Epidermal melanocyte (primary cell): Measurements from ENCODE around the gene MLLT3.
A peak's percentile ranks its signal among the peaks of the same experiment; 100 is the strongest.

Experiments
- DNase-seq: peaks from one replicate; pipeline ENCODE4 v3.0.0; 2011; ENCODE audit warnings: low spot score; ENCODE audit not compliant: insufficient read length

The MLLT3 gene

DNA sequence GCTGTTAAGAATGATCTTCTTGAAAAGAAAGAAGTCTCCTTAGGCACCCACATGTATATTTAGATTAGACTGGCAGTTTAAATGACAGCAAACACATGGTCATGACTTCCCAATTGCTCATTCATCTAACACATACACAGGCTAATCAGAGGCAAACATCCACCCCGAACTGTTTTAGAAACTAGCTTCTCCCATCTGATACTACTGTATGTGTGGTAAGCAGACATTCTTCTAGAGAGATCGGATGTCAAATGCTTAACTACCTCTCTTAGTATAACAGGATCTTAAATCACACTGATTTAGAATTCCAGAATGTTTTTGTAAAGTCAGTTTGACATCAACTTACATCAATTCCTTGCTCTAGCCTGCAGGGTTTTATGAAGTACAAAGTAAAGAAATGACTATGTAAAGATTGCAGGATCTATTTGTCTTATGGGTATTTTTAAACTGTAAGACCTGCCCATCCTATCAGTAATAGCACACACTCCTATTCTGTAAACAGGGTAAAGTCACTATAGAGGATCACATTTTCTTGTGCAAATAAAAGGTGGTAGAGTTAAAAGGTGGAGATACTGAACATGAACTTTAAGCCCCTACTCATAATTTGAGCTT lies 239.7 kb downstream of the MLLT3 start:
- DNase-seq, result no peak

DNA sequence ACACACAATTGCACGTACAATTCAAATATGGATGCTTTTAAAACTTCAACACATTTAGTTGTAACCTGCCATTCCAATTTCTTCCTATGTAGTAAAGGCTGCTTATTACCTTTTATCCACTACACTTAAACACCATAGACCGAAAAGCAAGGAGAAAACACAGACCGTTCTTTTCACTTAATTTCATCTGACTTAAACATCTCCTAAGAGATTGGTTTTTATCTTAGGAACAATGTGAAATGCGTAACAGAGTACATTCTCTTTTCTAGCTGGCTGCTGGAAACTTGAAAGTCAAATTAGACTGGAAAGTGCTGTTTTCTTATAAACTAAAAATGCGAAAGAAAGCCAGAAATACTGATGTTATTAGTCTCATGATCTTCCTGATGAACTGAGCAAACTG lies 241.8 kb downstream of the MLLT3 start:
- DNase-seq, result no peak

DNA sequence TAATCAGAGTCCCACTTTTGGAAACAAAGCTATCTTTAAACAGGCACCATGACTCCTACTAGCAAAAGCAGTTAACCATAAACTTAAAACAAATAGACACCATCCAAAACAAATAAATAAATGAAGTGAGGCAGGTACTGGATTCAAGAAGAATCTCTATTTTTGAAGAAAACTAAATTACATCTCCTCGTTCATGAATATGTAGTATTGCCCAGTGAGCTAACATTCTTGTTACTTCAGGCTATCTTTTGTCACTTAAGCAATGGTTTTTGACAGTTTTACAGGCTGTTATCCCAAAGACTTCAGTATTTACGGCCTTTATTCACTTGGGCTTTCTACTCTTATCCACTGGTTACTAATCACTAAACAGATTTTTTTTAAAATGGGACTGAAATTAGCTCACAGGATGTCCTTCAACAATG lies 242.5 kb downstream of the MLLT3 start:
- DNase-seq, result no peak

DNA sequence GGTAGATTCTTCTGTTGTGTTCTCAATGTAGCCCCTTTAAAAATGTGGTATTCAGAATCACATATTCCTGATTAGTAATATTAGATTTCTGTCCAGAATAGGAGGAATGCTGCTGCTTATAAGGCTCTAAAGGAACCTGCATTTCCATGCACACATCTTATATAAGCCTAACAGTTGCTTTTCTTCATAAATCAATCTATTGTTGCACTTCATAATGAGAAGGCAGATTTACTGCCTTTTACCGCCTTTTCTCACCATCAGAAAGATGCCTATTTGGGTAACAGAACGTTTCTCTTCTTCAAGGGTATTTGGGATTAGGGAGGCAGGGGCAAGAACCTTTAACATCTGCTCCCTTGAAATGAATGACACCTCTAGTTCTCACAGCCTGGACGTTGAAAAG lies 243.4 kb downstream of the MLLT3 start:
- no peak for DNase-seq

DNA sequence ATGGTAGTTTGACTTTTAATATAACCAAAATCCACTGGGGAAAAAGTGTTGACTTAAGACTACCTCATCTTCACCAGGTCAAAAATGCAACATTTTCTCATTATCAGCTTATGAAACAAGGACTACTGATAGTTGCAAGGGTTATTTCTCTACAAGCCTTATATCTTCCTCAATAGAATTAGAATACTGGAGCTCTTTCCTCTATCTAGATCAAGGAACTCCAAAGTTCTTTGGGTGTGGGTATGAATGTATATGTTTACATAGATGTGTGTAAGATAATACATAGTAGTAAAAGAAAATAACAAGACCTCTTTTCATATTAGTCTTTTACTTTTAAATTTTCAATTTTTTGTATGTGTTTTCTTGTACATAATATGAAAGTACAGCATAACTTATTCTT lies 244.5 kb downstream of the MLLT3 start:
- no peak for DNase-seq

DNA sequence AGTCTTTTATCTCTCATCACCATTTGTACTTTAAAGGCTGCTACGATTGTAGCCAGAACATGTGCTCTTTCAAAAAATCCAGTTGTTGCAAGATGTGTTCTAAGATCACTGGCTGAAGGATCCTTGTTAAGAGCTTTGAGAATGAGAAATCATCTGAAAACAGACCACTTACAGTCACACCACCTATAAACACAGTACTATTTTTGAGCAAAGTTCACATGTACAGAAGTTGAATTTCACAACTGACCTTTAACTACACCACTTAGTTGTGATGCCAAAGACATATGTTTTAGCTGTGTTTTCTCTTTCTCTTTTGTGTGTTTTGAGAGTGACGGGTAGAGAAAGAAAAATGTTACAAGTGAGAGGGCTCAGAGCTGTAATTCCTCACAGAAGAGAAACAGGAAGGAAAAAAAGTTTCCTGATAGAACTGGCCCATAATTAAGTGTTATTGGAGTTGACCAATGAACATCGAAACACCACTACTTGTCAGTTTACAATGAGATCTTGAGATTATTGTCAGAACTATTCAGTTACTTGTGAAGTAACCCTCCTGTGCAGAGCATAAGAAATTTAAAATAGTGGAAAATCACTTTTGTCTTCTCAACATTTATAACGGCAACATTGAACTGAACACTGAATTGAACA lies 245.4 kb downstream of the MLLT3 start:
- no peak for DNase-seq

DNA sequence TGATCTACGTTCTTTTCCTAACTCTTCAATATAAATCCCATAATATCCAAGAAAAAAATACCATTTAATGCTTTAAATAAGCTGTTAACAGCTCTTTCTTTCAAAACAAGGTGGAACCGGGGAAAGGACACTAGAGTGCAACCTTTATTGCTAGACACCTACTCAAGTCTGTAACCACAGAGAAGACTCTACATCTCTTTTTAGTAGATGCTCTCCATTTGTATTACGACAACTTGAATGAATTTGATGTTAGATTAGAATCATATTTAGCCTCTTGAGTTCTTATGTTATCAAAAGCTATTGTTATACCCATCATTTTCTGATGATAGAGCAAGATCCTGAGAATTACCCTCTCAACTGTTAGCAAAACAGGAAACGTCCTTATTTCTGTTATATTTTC lies 246.3 kb downstream of the MLLT3 start:
- DNase-seq, result no peak

DNA sequence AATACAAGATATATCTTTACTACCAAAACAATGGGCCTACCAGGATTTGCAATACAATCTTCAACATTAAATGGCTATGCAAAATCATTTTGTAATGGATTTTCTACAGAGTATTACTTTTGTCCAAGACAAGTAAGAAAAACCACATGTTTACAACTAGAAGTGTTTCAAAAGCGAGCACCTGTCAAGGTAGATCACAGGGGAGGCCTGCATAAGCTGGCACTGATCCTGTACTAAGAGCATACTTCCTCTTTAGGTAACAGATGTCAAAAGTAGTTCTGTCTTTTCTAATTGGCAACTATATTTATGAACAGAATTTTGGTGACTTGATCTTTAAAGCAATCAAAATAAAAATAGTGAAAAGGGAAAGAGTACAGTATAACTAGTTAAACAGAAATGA lies 249.0 kb downstream of the MLLT3 start:
- DNase-seq, result no peak

DNA sequence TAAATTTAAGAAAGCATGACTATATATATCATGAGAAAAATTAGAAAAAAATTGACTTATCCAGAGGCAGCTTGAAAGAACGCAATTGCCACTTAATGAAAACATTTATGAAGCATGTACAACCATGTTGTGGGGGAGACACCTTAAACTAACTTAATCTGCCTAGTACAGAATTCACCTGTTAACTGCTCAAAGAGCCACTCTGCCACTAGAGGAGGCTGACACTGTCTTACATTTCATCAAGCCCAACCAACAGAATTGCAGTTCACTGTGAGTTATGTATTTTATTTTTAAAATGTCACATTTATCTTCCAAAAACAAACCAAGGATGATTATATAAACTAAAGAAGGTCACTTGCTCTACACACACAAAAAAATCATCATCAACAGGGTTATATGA lies 252.9 kb downstream of the MLLT3 start:
- no peak for DNase-seq

DNA sequence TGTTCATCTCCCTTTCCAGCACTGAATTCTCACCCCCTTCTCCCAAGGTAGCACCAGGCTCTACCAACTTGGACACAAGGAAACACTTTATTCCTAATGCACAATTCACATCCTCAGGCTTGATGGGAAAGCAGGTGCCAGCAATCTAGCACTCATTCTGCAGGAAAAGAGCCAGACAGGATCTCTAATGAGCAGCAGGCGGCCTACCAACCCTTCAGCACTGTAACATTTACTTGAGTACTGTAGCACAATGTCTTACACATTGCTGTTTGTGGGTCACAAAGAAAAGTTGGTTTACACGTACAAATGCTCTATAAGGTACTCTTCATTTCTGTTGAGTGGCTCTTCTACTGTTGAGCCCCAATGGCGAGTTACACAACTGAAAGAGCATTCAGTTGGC lies 254.4 kb downstream of the MLLT3 start:
- DNase-seq, result no peak

DNA sequence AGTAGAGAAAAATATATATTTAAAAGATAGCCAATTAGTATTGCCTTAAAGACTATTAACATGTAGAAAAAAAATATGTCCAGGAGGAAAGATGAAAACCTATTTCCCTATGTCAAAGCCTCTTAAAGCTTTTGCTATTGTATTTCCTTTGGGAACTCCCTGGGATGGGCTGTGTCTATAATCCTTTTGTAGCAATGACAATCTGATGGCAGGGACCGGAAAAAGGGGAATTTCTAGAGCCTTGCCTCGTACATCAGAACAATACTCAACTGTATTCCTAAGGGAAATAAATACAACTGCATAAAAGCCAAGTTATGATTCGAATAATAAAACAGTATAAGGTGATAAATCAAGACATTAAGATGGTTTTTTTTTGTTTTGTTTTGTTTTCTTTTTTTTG lies 257.3 kb downstream of the MLLT3 start:
- DNase-seq, result no peak

DNA sequence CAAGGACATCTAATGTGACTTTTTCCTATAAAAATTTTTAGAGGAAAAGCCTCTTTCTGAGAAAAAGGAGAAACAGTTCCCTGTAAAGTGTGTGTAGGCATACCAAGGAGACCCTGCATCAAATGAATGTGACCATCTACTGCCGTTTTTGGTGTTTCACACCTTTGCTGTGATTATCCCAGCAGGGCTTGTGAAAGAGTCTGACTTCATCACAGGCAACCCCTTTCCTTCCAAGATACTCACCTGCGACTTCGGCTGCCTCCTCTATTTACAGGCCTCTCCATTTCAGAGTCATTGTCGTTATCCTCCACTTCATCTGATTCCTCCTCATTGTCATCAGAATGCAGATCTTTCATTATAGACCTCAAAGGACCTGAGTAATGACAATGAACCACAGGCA lies 259.1 kb downstream of the MLLT3 start:
- DNase-seq, result no peak

DNA sequence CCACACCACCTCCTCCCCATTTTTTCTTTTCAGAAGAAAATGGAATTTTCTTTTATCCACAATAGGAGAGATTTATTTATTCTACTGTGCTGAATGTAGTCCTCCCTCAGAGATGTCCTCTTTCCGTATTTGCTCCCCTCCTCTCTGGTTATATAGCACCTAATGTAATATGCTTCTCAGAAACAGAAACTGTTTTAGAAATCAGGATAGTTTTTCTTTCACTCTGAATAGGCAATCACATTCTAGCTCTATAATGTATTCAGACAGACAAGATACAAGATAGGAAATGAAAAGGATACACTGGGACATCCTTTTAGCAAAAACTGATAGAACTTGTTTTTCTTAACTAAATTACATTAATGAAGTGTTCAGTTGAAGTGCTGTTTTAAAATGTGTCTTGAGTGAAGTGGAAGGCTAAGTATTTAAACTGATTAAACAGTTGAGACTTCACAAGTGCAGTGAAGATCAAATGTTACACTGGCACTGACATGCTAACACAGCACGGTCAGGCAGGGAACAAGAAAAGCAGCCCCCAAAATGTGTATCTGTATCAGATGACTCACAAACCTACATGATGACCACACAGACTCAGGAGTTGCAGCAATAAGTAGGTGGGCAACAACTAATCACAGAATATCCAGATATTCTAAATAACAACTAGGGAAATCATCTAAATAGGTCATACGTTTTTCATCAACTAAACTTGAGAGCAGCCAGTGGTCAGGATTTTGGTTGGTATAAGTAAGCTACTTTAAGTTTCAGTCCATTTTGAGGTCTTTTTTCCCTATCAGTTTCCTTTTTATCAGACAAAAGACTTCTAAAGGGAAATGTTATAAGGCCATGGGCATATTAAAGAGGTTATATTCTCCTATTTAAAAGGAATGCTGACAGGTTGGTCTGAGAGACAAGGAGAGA lies 260.4 kb downstream of the MLLT3 start:
- no peak for DNase-seq

DNA sequence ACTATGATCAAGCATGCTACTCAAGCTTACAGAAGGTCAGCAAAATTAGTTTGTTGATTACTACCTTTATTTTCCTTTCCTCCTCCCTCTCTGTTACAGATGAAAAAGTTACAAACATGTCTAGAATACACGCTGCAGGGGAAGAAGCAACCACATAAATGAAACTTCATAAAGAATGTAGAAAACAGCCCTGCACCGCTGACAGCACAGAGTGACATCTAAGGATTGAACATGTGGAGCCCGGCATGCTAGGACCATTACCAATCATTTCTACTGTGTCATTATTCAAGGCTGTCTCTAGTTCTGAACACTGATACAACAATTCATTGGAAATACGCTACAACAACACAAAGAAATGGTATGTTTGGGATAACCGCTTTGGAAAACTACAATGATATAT lies 261.1 kb downstream of the MLLT3 start:
- DNase-seq, result no peak

DNA sequence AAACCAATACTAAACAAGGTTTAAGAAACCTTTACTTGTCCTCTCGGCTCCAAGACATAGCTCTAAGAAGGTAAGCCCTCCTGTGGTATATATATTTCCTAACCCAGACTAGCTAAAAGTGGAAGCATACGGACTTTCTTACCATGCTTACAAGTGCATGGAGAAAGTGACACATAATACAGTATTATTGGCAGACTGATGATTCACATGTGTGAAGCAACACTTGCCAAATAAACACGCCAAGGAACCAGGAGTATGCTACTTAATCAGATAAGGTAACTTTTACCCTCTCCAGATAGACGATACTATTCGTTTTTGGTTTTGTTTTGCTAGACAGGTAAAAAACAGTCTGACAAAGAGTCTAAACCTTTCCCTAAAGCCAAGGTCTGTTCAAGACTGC lies 264.1 kb downstream of the MLLT3 start:
- no peak for DNase-seq

DNA sequence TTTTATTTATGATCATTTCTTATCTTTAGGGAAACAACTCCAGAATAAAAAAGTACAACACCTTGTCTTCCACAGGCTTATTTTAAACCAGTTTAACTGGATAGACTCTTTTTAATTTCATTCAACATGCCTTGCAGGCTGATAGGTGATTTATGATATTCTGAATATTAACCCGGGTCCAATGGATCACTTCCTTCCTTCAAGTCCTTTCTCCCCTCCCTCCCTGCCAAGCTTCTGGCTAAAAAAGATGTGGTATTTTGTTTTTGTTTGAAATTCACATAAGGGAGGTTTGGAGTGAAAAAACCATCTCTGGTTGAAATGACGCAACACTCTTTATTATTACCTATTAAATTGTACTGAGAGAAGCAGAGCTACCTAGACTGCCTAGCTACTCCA lies 265.3 kb downstream of the MLLT3 start:
- DNase-seq, result no peak

DNA sequence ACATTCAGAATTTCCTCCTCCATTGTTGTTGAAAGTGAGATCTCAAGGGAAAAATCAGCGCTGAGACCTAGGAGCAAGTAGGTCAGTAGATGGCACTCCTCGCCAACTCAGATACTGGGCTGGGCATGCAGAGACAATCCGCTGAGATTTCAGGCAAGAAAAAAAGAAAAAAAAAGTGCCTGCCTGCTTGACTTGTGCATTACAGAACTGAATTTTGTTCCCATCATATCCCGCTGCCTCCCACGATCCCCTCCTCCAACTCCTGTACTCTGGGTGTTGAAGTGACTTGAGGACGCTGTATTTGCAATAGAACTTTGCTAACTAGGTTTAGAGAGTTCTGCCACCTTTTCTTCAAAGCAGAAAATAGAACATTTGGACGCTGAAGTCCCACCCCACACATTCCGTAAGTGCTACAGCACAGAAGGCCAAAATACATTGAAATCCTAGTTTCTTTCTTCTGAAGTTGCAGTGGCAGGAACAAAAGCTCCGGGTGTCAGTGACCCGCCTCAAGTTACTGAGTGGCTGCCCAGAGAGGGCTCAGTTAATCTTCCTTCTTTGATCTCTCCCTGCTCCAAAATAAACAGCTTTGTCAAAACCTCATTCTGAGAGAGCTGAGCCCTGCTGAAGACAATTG lies 265.8 kb downstream of the MLLT3 start:
- peak; percentile 72 for DNase-seq

DNA sequence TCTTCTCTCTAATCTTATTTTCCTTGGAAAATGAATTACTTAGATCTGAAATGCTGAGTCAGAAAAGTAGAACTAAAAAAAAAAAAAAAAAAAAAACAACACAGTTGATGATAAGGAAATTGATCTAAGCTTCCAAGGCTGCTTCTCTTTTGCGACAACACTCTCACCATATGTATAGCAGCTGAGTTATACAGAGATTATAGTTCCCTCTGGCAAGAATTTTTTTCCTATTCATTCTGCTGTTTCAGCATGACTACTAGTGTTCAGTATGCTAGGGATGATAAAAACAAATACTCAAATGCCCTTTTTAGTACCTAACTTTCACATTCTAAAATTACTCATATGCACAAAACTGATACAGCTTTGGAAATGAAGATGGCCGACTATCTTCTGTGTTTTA lies 267.3 kb downstream of the MLLT3 start:
- DNase-seq, result no peak

DNA sequence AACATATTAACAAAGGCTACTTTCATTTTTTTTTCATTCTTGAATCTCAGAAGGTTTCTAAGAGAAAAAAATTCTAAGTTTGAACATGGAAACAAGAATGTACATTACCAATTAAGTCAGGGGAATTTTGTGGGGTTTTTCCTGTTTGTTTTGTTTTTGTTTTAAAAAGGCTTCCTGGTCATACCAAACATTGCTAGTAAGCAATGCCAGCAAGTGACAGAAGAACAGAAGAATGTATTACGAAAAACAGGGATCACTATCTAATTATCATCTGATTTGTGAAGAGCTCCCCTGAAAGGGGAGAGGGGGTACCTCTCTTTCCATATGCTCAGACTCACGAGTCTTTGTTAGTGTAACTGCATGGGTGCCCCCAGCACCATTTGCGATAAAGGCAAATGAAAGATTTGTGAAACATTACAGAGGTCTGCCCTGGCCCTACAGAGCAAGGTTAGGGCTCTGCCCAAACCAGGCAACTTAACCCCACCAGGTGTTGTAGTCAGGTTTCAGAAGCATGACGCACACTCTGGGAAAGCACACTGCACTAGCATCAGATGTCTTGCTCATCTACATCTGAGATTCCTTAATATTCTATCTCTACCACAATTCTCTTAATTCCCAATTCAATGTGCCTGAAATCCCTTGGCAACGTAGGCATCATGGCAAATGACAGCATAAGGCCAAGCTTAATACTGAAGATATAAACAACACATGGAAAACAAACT lies 268.2 kb downstream of the MLLT3 start:
- no peak for DNase-seq

DNA sequence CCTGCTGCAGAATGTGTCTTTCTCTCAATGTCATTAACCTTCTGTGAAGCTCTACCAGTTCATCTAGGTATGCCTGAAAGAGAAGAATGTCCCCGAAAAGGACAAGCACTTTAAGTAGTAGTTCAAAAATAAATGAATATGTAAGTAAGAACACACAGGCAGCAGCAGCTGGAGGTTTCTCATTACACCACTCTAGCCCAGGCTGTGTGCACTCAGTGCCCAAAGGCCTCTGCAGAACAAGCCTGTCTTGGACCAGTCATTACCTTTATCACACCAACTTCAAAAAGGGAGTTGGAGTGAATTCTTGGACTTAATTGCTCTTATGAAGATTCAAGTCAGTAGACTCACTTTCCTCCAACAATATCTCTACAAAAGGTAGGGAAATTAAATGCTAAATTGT lies 268.8 kb downstream of the MLLT3 start:
- no peak for DNase-seq

DNA sequence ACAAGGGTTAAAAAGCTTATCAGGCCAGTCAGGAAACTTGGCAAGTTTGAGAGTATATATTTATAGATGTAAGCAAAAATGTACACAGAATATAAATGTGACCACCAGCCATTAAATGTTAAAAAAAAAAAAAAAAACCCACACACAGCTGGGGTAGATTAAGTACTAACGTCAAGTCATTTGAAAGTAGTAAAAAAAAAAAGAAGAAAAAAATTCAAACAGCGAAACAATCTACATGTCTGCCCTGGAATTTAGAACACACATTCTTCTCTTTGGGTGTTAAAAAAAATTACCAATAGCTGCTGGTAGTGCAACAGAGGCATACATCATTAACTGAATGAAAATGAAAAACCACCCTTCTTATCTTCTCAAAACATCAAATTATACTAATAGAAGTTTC lies 269.7 kb downstream of the MLLT3 start:
- no peak for DNase-seq
